K562 (cell line): ENCODE data around the gene KIAA0513. TPM values are rescaled to one million over a fixed set of nuclear protein-coding genes. Genes with fewer than 3 reads are reported as not detected.
A peak's percentile ranks its signal among the peaks of the same experiment; 100 is the strongest.

Experiments
- ARID1B ChIP-seq: fragments of 450-650 bp; IDR thresholded peaks from 2 replicates; pipeline ENCODE4 v1.6.1; 2016; ENCODE audit warnings: antibody characterized with exemption, mild to moderate bottlenecking, inconsistent platforms
- MXI1 ChIP-seq: IDR thresholded peaks from 2 replicates; pipeline ENCODE4 v1.6.1; 2011; ENCODE audit warnings: low read depth, mild to moderate bottlenecking, improper control_type of control experiment, low read length
- REST ChIP-seq, 2 experiments: fragments of 450-650 bp; formaldehyde crosslinking in 1 of 2; IDR thresholded peaks; 2 replicates each; pipeline versions ENCODE4 v1.4.0 to v1.6.1; 2014 to 2020; ENCODE audit warnings: mild to moderate bottlenecking in 2 of 2, borderline replicate concordance in 1 of 2, low read depth in 1 of 2
- TBL1XR1 ChIP-seq, 2 experiments: IDR thresholded peaks; 2 replicates each; pipeline ENCODE4 v1.6.1; 2012; ENCODE audit warnings: improper control_type of control experiment in 2 of 2, low read length in 2 of 2, mild to moderate bottlenecking in 1 of 2
- ZNF318 ChIP-seq, 2 experiments: fragments of 450-650 bp; IDR thresholded peaks; 2 replicates each; pipeline ENCODE4 v1.6.1; 2016; ENCODE audit warnings: mild to moderate bottlenecking in 2 of 2, borderline replicate concordance in 1 of 2, low read depth in 1 of 2, moderate library complexity in 1 of 2
- ZNF76 ChIP-seq: fragments of 250-450 bp; sonication (Bioruptor Pico); IDR thresholded peaks from 2 replicates; pipeline ENCODE4 v1.4.0; 2020; ENCODE audit warnings: mild to moderate bottlenecking, moderate library complexity, borderline replicate concordance
- polyA plus RNA-seq, 8 experiments: library from polyadenylated mRNA; depleted of rRNA in 4 of 8; stranded (reverse) in 5 of 8; unstranded in 3 of 8; fragments of >200 nt; fragmentation: Nextera tagmentation in 2 of 8; fragmentation: Illumina TruSeq in 1 of 8; extraction: Ambion mirVana in 2 of 8; extraction: Trizol in 1 of 8; gene quantifications; 2 replicates each; pipeline versions ENCODE4 v1.2.1 to v1.2.3, GENCODE V29; 2011 to 2014; ENCODE audit warnings: inconsistent platforms in 1 of 8, missing spikeins in 1 of 8
- total RNA-seq, 7 experiments: library from RNA; depleted of rRNA in 6 of 7; stranded (reverse); fragments of >200 nt in 6 of 7; fragmentation: Illumina TruSeq in 2 of 7; extraction: Trizol in 2 of 7; gene quantifications; 2 replicates each; pipeline versions ENCODE4 v1.2.1 to v1.2.3, GENCODE V29; 2011 to 2021; ENCODE audit warnings: low replicate concordance in 1 of 7

Gene KIAA0513
- total and polyA plus RNA-seq, 9 of the 15 experiments (the other 6 are each of a cell fraction or from before 2014, with no cell fraction given), result 0.18 to 13.7 (median 10.2) TPM

- TF ChIP-seq REST (IDR thresholded peaks at IDR 0.05; ENCODE audit: borderline replicate concordance) (no peak), REST (CRISPR knock-in tag; IDR thresholded peaks at IDR 0.05; ENCODE audit: low read depth) (no peak), ARID1B (peak; percentile 67), TBL1XR1 (IDR thresholded peaks at IDR 0.05; ENCODE audit: low read length in 2 of 2) (peak in 1 of 2 experiments; percentile 45; a peak in 1 of 4 replicates), MXI1 (no peak), ZNF318 (IDR thresholded peaks at IDR 0.05; ENCODE audit: borderline replicate concordance in 1 of 2, low read depth in 1 of 2) (0 out of 4 replicates have a peak, but pooled peaks of 1 of the 2 experiments have one; percentile 26), ZNF76 (CRISPR knock-in tag) (no peak)
Observed at GRCh38 chr16:85025781-85026653, 1.6 kb upstream of the KIAA0513 start (continued).
